HG02623 (cell line): ENCODE results near the gene CMSS1.

Experiments
- ATAC-seq: cut with Tn5 transposase; IDR thresholded peaks from one replicate; pipeline ENCODE4 v1.9.1; 2021; ENCODE audit warnings: moderate library complexity; ENCODE audit not compliant: unreplicated experiment

CMSS1 gene

GRCh38 chr3:99817437-99818240 lies at the start of gene CMSS1:
CMSS1 (plus strand) TSS chr3:99817862.
- peak; percentile 98 for ATAC-seq

DNA sequence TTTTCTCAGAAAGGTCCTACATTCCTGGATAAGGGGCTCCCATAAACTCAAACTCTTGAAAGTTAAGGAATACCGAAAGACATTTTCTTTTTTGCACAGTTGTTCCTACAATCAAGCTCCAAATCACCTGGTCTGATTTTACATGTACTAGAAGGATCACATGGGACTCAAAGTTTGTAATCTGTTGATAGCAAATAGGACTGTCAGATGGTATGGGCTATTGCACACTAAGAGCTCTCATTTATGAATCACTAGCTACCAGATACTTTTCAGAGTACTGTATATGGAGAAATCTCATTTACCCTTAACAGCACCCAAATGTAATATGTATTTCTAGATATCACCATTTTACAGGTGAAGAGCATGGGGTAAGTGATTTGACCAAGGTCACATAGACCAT lies 49.5 kb upstream of the CMSS1 start:
- no peak for ATAC-seq

DNA sequence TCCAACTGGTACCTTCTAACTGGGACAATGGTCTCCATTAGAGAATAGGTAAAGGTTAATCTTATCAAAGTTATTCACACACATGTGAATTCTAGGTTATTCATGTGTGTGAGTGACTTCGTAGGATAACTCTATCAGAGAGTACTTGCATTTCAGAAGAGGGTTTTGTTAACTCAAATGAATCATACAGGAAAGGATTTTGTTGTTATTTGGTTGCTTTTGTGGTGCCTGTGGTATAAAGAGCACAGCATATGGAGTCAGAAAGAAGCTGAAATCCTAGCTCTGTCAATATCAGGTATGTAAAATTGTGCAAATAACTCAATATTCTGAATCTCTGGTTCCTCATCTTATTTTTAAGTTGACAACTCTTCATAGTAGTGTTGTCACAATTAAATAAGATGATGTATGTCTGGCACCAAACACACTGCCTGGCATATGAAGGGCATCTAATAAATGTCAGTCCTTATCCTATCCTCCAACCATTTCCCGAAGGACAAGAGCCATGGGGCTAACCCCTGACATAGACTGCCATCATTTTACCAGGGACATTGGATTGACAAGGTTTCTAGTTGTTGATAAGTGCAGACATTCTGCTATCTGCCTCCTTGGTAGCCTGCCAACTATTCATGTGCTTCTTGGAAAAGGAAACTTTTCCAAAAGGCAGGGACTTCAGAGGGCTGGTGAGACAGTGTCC lies 48.7 kb upstream of the CMSS1 start:
- no peak for ATAC-seq

GRCh38 chr3:99772171-99772570 lies 45.5 kb upstream of the CMSS1 start:
- ATAC-seq, result no peak

GRCh38 chr3:99772671-99773070 lies 45.0 kb upstream of the CMSS1 start:
- ATAC-seq, result no peak

DNA sequence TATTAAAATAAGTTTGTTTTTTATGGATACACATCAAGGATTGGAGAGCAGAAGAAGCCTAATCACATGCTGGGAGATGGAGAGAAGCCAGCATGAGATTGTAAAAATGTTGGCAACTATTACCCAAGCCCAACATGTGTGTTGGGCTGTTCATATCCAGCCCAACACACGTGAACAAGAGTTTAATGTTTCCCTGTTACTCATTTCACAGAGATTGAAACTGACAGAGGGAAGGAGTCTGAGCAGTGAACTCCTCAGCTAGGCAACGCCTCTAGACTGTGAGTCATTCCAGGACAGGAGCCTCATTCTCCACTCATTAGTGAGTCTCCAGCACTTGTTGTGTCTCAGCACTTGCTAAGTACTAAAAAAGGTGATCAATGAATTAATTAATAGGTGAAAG lies 43.2 kb upstream of the CMSS1 start:
- peak; percentile 99 for ATAC-seq

DNA sequence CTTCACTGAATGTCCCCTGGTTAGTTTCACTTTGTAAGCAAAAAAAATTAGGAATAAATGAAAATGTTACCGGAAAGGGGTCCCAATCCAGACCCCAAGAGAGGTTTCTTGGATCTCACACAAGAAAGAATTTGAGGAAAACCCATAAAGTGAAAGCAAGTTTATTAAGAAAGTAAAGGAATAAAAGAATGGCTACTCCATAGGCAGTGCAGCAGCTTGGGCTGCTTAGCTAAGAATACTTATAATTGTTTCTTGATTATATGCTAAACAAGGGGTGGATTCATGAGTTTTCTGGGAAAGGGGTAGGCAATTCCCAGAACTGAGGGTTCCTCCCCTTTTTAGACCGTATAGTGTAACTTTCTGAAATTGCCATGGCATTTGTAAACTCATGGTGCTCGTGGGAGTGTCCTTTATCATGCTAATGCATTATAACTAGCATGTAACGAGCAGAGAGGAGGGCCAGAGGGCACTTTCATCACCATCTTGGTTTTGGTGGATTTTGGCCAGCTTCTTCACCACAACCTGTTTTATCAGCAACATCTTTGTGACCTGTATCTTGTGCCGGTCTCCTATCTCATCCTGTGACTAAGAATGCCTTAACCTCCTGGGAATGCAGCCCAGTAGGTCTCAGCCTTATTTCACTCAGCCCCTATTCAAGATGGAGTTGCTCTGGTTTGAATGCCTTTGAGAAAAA lies 41.0 kb upstream of the CMSS1 start:
- ATAC-seq, result no peak

DNA sequence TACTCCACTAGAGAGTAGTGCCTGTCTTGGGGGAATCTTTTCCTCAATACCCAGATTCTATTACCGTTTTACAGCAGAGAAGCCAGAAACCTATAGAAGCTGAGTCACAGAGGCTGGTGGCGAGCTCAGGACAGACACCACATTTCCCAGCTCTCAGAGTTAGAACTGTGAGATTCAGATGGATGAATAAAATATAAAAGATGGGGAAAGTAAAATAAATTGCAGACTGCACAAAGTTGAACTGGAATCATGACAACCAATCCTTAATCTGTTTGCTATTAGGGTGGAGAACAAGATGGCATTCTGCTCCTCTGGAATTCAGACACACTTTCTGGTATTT lies 40.5 kb upstream of the CMSS1 start:
- no peak for ATAC-seq

GRCh38 chr3:99777708-99778107 lies 40.0 kb upstream of the CMSS1 start:
- no peak for ATAC-seq

DNA sequence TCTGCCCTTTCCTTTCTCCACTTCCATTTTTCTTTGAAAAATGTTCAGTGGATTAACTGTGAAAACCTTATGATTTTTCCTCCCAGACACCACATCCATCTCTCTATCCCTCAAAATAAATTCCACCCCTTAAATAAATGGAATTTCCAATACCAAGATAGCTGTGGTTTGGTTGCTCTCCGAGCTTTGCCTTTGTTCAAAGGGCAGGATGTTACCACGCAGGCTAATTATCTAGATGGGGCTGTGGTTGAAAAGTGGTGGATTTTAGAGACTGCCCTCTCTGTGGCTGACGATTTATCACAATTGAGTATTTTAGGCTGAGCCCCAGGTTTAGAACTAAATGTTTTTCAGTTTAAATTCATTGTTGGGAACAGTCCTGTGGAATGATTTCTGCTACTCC lies 36.9 kb upstream of the CMSS1 start:
- no peak for ATAC-seq

- no peak for ATAC-seq
Measured at GRCh38 chr3:99781761-99782160, 35.9 kb upstream of the CMSS1 start.

- ATAC-seq, result no peak
Measured at GRCh38 chr3:99783011-99783573, 34.6 kb upstream of the CMSS1 start.

DNA sequence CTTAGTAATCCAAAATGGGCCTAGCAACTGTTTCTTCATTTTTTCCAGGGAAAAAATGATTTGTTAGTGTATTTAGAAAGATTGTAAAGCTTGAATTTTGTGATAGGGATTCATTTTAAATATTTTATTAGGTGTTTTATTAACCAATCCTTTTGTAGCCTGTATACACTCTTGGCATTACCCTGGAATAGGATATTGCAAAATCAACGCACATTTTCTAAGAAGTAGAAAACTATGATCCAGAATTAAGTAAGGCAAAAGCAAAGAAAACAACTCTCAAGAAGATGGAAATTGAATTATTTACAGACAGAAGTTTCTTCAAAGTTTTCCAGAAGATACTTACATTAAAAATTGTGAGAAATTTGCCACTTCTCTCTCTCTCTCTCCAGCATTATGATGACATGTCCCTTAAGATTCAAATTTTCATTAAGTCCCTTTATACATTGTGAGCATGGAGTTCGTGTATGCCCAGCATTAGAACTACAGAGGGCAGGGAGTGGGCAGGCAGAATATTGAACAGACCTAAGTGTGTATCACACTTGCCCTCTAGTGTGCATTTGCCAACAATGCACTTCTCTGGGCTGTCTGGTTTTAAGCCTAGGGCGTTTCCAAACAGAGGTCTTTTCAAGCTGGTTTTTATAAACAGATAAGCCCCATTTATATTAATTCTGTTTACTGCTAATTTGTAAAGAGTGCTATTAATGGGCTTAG lies 28.5 kb upstream of the CMSS1 start:
- ATAC-seq, result peak; percentile 99

- ATAC-seq, result no peak
Measured at GRCh38 chr3:99794485-99794884, 23.2 kb upstream of the CMSS1 start.

DNA sequence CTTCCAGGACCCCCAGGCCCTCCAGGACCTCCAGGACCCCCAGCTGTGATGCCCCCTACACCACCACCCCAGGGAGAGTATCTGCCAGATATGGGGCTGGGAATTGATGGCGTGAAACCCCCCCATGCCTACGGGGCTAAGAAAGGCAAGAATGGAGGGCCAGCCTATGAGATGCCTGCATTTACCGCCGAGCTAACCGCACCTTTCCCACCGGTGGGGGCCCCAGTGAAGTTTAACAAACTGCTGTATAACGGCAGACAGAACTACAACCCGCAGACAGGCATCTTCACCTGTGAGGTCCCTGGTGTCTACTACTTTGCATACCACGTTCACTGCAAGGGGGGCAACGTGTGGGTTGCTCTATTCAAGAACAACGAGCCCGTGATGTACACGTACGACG lies 22.1 kb upstream of the CMSS1 start:
- ATAC-seq, result no peak

- no peak for ATAC-seq
Measured at GRCh38 chr3:99799422-99799821, 18.2 kb upstream of the CMSS1 start.

DNA sequence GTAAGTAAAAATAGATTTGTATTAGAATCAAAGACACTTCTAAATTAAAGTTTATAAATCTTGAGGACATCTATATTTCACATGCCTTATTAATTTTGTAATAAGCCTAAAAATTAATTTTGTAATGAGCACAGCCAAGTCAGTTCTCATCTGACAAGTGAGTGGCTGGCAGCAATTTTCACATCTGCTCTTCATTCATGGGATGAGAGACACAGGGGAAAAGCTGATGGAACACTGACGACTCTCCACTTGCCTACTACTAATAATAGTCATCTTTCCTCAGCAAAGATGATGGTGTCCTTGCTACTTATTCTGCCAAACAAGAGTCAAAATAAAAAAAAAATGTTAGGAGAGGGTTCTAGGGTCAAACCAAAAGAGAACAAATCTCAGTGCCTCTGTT lies 14.4 kb upstream of the CMSS1 start:
- ATAC-seq, result no peak

GRCh38 chr3:99805160-99805559 lies 12.5 kb upstream of the CMSS1 start:
- no peak for ATAC-seq

DNA sequence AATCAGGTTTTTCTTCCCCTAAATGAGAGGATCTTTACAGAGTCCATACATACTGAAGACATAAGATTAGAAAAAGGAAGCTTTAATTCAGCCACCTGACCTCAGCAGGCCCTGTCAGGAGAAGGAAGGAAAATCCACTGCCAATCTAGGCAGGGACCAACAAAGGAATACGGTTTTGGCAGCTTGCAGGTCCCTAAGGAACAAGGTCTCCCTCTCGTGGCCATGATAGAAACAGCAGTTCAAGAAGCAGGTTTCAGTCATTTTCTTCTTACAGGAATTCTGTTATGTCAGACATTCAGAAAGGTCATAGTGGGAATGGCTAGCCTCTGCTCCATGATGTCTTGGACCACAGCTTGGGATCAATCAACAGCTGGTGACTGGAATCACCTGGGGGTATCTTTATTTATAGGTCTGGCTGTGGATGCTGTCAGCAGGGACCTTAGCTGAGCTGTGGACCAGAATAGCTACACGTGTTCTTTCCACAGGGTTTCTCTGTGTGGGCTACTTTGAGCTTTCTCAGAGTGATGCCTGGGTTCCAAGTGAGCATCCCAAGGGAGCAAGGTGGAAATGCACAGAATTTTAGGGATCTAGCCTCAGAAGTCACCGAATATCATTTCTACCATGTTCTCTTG lies 9.4 kb upstream of the CMSS1 start:
- ATAC-seq, result no peak

DNA sequence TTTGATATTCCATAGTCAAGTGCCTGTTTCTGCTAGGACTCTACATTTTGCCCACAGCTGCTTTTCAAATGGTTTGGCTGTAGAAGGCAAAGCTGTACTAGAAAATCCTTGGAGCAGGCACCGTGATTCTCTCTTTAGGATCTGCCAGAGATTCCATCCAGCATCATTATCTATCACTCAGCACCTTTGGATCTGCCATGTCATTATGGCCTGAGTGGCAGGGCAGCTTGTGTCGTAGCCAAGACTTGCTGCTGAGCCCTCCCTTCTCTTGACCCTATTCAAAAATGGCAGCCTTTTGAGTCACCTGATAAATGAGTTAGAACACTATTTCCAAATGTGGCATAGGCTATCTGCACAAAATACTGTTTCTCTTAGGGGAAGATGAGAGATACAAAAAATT lies 8.1 kb upstream of the CMSS1 start:
- ATAC-seq, result no peak

DNA sequence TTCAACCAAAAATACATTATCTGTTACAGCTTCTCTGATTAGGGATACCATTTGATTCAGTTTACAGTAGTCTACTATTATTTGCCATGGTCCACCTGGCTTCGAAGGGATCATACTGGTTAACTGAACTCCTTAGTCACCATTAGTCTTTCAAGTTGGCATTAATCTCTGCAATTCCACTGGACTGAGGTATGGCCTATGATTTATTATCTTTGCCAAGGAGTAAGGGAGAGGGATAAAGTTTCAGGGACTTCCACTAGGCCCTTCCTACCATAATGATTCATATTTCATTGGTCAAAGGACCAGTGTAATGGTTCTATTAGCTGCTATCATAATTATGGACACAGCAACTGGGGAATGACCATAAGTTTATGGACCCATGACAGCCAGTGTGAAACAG lies 7.3 kb upstream of the CMSS1 start:
- ATAC-seq, result no peak
